ENCODE results near the gene DYNLT1. TPM values are rescaled to one million over a fixed set of nuclear protein-coding genes. Genes with fewer than 3 reads are reported as not detected.

Gene DYNLT1
- total and polyA plus RNA-seq, 10 of the 15 experiments (the other 5 are each of a cell fraction or from before 2014, with no cell fraction given): 33.6 to 298 (median 89.2) TPM

- intact Hi-C loops (cut with micrococcal nuclease; ENCODE audit: unreplicated experiment): no loop called here
- Histone ChIP-seq H3K4me1 (ENCODE audit: control insufficient read depth, insufficient read depth, low read length) (no peaks in the 10 kb centered on the region; the same call in 1 of the 2 replicates), H3K4me3 (no peak overlapping the region), H4K20me1 (ENCODE audit: control insufficient read depth, insufficient read depth) (no peaks in the 10 kb centered on the region), H3K4me2 (ENCODE audit: control insufficient read depth, insufficient read depth) (no peak overlapping the region), H3K36me3 (ENCODE audit: control insufficient read depth in 2 of 2, insufficient read depth in 2 of 2, low read length in 1 of 2) (peaks cover 13 to 25% of the 10 kb centered on the region in 2 experiments), H3K27ac (ENCODE audit: control insufficient read depth, insufficient read depth) (no peak overlapping the region), H3K79me2 (ENCODE audit: control insufficient read depth, insufficient read depth, low read length) (no peaks in the 10 kb centered on the region), H3K27me3 (replicated peaks in 1 of 2; ENCODE audit: control insufficient read depth in 2 of 2, insufficient read depth in 2 of 2, low read length in 1 of 2) (no peaks in the 10 kb centered on the region), H3K9ac (ENCODE audit: control insufficient read depth, insufficient read depth, low read length) (no peak overlapping the region), H2AFZ (ENCODE audit: control insufficient read depth, low read depth, low read length) (no peak overlapping the region), H3K9me3 (replicated peaks; ENCODE audit: control insufficient read depth, insufficient read depth, low read length) (no peaks in the 10 kb centered on the region)
- BruUV-seq (replicated peaks): no TSS peak
- in situ Hi-C loops (cut with MboI): no loop called here
- ChIA-PET RAD21 (ENCODE audit: unreplicated experiment) (no interaction called here), CTCF (interaction anchor here (1.6 kb wide), 1 partner anchor 406 kb away, joined by 3 read pairs; no protein-coding TSS in a partner anchor), POLR2A (interaction anchor here (0.8 kb wide), 1 partner anchor 155 kb away, joined by 3 read pairs; no protein-coding TSS in a partner anchor), SMC1A (ENCODE audit: uncharacterized antibody, unreplicated experiment) (interaction anchor here (1.1 to 3.4 kb wide), 2 partner anchors 22 to 64 kb away, joined by 5 to 12 read pairs; partner anchors contain the start of gene SYTL3)
- DNase-seq (ENCODE audit: low read depth, low spot score) (no peak), ATAC-seq (no peak), FAIRE-seq (no peak)
- WGBS (ENCODE audit: insufficient coverage, insufficient replicate concordance, low lambda C conversion rate, missing lambda C conversion rate): 94% methylated on average over 20 of the region's 20 CpGs
- no peak for TF ChIP-seq KAT2A (conservative IDR thresholded peaks at IDR 0.05; ENCODE audit: control insufficient read depth, low read depth, low read length)
- TF ChIP-seq, protein P1, sequence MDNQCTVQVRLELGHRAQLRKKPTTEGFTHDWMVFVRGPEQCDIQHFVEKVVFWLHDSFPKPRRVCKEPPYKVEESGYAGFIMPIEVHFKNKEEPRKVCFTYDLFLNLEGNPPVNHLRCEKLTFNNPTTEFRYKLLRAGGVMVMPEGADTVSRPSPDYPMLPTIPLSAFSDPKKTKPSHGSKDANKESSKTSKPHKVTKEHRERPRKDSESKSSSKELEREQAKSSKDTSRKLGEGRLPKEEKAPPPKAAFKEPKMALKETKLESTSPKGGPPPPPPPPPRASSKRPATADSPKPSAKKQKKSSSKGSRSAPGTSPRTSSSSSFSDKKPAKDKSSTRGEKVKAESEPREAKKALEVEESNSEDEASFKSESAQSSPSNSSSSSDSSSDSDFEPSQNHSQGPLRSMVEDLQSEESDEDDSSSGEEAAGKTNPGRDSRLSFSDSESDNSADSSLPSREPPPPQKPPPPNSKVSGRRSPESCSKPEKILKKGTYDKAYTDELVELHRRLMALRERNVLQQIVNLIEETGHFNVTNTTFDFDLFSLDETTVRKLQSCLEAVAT (IDR thresholded peaks at IDR 0.05): no peak
- no peak for TF ChIP-seq ZNF207 (IDR thresholded peaks at IDR 0.05; ENCODE audit: borderline replicate concordance)
- no peak for TF ChIP-seq PAX8 (IDR thresholded peaks at IDR 0.05)
- TF ChIP-seq, protein P2, sequence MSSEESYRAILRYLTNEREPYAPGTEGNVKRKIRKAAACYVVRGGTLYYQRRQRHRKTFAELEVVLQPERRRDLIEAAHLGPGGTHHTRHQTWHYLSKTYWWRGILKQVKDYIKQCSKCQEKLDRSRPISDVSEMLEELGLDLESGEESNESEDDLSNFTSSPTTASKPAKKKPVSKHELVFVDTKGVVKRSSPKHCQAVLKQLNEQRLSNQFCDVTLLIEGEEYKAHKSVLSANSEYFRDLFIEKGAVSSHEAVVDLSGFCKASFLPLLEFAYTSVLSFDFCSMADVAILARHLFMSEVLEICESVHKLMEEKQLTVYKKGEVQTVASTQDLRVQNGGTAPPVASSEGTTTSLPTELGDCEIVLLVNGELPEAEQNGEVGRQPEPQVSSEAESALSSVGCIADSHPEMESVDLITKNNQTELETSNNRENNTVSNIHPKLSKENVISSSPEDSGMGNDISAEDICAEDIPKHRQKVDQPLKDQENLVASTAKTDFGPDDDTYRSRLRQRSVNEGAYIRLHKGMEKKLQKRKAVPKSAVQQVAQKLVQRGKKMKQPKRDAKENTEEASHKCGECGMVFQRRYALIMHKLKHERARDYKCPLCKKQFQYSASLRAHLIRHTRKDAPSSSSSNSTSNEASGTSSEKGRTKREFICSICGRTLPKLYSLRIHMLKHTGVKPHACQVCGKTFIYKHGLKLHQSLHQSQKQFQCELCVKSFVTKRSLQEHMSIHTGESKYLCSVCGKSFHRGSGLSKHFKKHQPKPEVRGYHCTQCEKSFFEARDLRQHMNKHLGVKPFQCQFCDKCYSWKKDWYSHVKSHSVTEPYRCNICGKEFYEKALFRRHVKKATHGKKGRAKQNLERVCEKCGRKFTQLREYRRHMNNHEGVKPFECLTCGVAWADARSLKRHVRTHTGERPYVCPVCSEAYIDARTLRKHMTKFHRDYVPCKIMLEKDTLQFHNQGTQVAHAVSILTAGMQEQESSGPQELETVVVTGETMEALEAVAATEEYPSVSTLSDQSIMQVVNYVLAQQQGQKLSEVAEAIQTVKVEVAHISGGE (CRISPR knock-in tag; IDR thresholded peaks at IDR 0.05): no peak
- no peak for TF ChIP-seq YBX1 (IDR thresholded peaks at IDR 0.05)
- no peak for TF ChIP-seq ZNF622 (IDR thresholded peaks at IDR 0.05)
- no peak for TF ChIP-seq RCOR1 (conservative IDR thresholded peaks at IDR 0.05; ENCODE audit: low read depth, low read length)
- TF ChIP-seq ZNF384 (IDR thresholded peaks at IDR 0.05; ENCODE audit: borderline replicate concordance, low read depth, low read length): no peak
- TF ChIP-seq, protein P3, sequence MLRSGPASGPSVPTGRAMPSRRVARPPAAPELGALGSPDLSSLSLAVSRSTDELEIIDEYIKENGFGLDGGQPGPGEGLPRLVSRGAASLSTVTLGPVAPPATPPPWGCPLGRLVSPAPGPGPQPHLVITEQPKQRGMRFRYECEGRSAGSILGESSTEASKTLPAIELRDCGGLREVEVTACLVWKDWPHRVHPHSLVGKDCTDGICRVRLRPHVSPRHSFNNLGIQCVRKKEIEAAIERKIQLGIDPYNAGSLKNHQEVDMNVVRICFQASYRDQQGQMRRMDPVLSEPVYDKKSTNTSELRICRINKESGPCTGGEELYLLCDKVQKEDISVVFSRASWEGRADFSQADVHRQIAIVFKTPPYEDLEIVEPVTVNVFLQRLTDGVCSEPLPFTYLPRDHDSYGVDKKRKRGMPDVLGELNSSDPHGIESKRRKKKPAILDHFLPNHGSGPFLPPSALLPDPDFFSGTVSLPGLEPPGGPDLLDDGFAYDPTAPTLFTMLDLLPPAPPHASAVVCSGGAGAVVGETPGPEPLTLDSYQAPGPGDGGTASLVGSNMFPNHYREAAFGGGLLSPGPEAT (IDR thresholded peaks at IDR 0.05; ENCODE audit: low read depth): no peak
- TF ChIP-seq, protein P4, sequence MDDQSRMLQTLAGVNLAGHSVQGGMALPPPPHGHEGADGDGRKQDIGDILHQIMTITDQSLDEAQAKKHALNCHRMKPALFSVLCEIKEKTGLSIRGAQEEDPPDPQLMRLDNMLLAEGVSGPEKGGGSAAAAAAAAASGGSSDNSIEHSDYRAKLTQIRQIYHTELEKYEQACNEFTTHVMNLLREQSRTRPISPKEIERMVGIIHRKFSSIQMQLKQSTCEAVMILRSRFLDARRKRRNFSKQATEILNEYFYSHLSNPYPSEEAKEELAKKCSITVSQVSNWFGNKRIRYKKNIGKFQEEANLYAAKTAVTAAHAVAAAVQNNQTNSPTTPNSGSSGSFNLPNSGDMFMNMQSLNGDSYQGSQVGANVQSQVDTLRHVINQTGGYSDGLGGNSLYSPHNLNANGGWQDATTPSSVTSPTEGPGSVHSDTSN (IDR thresholded peaks at IDR 0.05; ENCODE audit: insufficient replicate concordance, low read depth, low read length): no peak
Measured at GRCh38 chr6:158627168-158627939, 17.2 kb downstream of the DYNLT1 start.

Data from GM12878 (cell line).